ENCODE measurements around the gene GLE1. TPM values are rescaled to one million over a fixed set of nuclear protein-coding genes. Genes with fewer than 3 reads are reported as not detected.
A peak's percentile ranks its signal among the peaks of the same experiment; 100 is the strongest.

The GLE1 gene
- total and polyA plus RNA-seq, 2 donors (not counting 3 experiments of a cell fraction or from before 2014, with no cell fraction given), result 13.0 to 22.6 TPM

DNA sequence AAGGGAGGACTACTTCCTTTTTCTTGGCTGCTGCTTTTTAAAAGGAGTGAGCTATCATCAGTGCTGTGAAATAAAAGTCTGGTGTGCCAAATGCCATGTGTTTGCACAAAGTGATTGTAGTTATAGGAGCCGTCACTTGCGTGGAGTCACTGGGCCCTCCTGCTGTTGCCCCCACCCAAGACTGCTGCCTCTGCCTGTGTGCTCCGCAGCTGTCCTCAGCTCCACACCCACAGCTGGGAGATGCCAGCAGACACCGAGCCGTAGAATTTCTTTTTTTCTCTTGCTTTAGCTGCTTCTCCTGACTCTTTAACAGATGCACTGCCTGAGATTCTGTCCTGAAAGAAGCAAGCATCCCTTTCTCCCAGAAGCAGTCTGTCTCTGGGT lies 9.8 kb upstream of the GLE1 start:
- Histone ChIP-seq H3K4me3 (replicated peaks in 1 of 3; ENCODE audit: insufficient read depth in 1 of 3, low read depth in 1 of 3, low read length in 3 of 3) (no peak overlapping the region), H3K27ac (ENCODE audit: insufficient read depth, low read depth, low read length) (peak overlapping the region; percentile 29), H4K20me1 (replicated peaks; ENCODE audit: control insufficient read depth, extremely low read depth, insufficient read depth, low read length) (no peaks in the 10 kb centered on the region), H3K36me3 (ENCODE audit: control insufficient read depth in 2 of 2, extremely low read depth in 1 of 2, insufficient read depth in 2 of 2, low read length in 2 of 2) (peaks cover 3 to 22% of the 10 kb centered on the region in 2 experiments), H3K4me1 (ENCODE audit: control insufficient read depth, extremely low read depth, insufficient read depth, low read length) (peaks cover 26% of the 10 kb centered on the region), H3K9me3 (replicated peaks; ENCODE audit: control insufficient read depth, insufficient read depth, low read length) (no peaks in the 10 kb centered on the region), H2AFZ (ENCODE audit: low read depth, low read length) (no peak overlapping the region), H3K4me2 (ENCODE audit: insufficient read depth, low read length) (peak overlapping the region; percentile 30), H3K79me2 (ENCODE audit: control insufficient read depth, insufficient read depth, low read length) (no peaks in the 10 kb centered on the region), H3K9ac (replicated peaks; ENCODE audit: extremely low read depth, insufficient read depth, low read length) (peak overlapping the region; percentile 14), H3K27me3 (ENCODE audit: control insufficient read depth in 2 of 2, insufficient read depth in 2 of 2, low read length in 2 of 2) (no peaks in the 10 kb centered on the region), H3K9me1 (replicated peaks; ENCODE audit: control insufficient read depth, extremely low read depth, insufficient read depth, low read length) (no peaks in the 10 kb centered on the region)
- POLR2A ChIA-PET, result interaction anchor here (1.2 to 1.9 kb wide), 3 partner anchors 10 to 59 kb away, joined by 4 to 8 read pairs (median 6); partner anchors contain the start of gene SPTAN1
- dilution Hi-C loops (cut with MboI; ENCODE audit: extremely low pct_ligation_motif_present, low sequenced_read_pairs) (no loop called here), intact Hi-C loops (cut with micrococcal nuclease) (loop anchor here (1.0 to 2.0 kb wide), 4 partner anchors 10 to 64 kb away; partner anchors contain the start of genes GLE1 and ODF2)
- DNase-seq (ENCODE audit: low read depth, low spot score) (no peak), FAIRE-seq (no peak)
- BruUV-seq (replicated peaks), result no TSS peak
- TF ChIP-seq GATA2 (IDR thresholded peaks at IDR 0.05; ENCODE audit: insufficient read depth, insufficient read length, low read depth, low read length) (no peak), FOS (IDR thresholded peaks at IDR 0.05; ENCODE audit: borderline replicate concordance, insufficient read depth, low read length) (no peak), JUN (IDR thresholded peaks at IDR 0.05; ENCODE audit: borderline replicate concordance, insufficient read depth, insufficient read length, low read depth) (no peak)
- CTCF ChIA-PET, result interaction anchor here (0.8 to 2.7 kb wide), 7 partner anchors 10 to 133 kb away, joined by 3 to 19 read pairs (median 6); partner anchors contain the start of gene GLE1

DNA sequence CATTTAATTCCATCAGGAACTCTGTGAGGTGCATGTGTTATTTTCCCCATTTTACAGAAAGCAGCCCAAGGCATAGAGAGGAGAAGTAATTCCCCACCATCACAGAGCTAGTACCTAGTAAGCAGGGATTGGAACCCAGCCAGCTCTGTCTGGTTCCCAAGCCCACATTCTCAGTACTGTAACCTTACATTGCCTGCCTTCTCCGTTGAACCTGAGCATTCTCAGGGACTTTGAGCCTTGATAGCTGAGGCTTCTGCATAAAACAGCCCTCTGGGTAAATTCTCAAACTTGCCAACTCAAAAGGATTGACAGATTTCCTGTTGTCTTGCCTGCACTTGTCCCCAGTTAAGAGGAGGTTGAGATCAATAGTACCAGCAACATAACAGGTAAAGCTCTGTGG lies 9.2 kb upstream of the GLE1 start:
- Histone ChIP-seq H4K20me1 (replicated peaks; ENCODE audit: control insufficient read depth, extremely low read depth, insufficient read depth, low read length) (no peaks in the 10 kb centered on the region), H3K9me1 (replicated peaks; ENCODE audit: control insufficient read depth, extremely low read depth, insufficient read depth, low read length) (no peaks in the 10 kb centered on the region), H3K27me3 (ENCODE audit: control insufficient read depth in 2 of 2, insufficient read depth in 2 of 2, low read length in 2 of 2) (no peaks in the 10 kb centered on the region), H3K9me3 (replicated peaks; ENCODE audit: control insufficient read depth, insufficient read depth, low read length) (no peaks in the 10 kb centered on the region), H3K79me2 (ENCODE audit: control insufficient read depth, insufficient read depth, low read length) (no peaks in the 10 kb centered on the region), H3K4me1 (ENCODE audit: control insufficient read depth, extremely low read depth, insufficient read depth, low read length) (peaks cover 26% of the 10 kb centered on the region), H3K9ac (replicated peaks; ENCODE audit: extremely low read depth, insufficient read depth, low read length) (no peak overlapping the region), H3K36me3 (ENCODE audit: control insufficient read depth in 2 of 2, extremely low read depth in 1 of 2, insufficient read depth in 2 of 2, low read length in 2 of 2) (peaks cover 3 to 22% of the 10 kb centered on the region in 2 experiments), H3K4me3 (replicated peaks in 1 of 3; ENCODE audit: insufficient read depth in 1 of 3, low read depth in 1 of 3, low read length in 3 of 3) (no peak overlapping the region), H3K4me2 (ENCODE audit: insufficient read depth, low read length) (no peak overlapping the region), H2AFZ (ENCODE audit: low read depth, low read length) (no peak overlapping the region), H3K27ac (ENCODE audit: insufficient read depth, low read depth, low read length) (peak overlapping the region; percentile 29)
- intact Hi-C loops (cut with micrococcal nuclease), result loop anchor here (2.0 kb wide), 2 partner anchors 38 to 64 kb away; partner anchors contain the start of gene ODF2
- DNase-seq (ENCODE audit: low read depth, low spot score) (peak; percentile 37), FAIRE-seq (peak; percentile 8)
- TF ChIP-seq, protein P1, sequence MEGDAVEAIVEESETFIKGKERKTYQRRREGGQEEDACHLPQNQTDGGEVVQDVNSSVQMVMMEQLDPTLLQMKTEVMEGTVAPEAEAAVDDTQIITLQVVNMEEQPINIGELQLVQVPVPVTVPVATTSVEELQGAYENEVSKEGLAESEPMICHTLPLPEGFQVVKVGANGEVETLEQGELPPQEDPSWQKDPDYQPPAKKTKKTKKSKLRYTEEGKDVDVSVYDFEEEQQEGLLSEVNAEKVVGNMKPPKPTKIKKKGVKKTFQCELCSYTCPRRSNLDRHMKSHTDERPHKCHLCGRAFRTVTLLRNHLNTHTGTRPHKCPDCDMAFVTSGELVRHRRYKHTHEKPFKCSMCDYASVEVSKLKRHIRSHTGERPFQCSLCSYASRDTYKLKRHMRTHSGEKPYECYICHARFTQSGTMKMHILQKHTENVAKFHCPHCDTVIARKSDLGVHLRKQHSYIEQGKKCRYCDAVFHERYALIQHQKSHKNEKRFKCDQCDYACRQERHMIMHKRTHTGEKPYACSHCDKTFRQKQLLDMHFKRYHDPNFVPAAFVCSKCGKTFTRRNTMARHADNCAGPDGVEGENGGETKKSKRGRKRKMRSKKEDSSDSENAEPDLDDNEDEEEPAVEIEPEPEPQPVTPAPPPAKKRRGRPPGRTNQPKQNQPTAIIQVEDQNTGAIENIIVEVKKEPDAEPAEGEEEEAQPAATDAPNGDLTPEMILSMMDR (IDR thresholded peaks at IDR 0.05; ENCODE audit: extremely low read depth in 1 of 2, insufficient read depth in 1 of 2, low read depth in 1 of 2, low read length in 2 of 2), result no peak
- TF ChIP-seq JUN (IDR thresholded peaks at IDR 0.05; ENCODE audit: borderline replicate concordance, insufficient read depth, insufficient read length, low read depth) (no peak), GATA2 (IDR thresholded peaks at IDR 0.05; ENCODE audit: insufficient read depth, insufficient read length, low read depth, low read length) (no peak), MYC (IDR thresholded peaks at IDR 0.05; ENCODE audit: low read depth, low read length) (no peak), MAX (IDR thresholded peaks at IDR 0.05; ENCODE audit: insufficient read depth, insufficient read length) (no peak), FOS (IDR thresholded peaks at IDR 0.05; ENCODE audit: borderline replicate concordance, insufficient read depth, low read length) (no peak), EZH2 (IDR thresholded peaks at IDR 0.05; ENCODE audit: borderline replicate concordance, low read depth, low read length, severe bottlenecking) (no peak), POLR2A (IDR thresholded peaks at IDR 0.05; ENCODE audit: low read depth, low read length) (no peak), POLR2AphosphoS5 (IDR thresholded peaks at IDR 0.05; ENCODE audit: insufficient read depth, low read depth, low read length) (no peak)
- BruUV-seq (replicated peaks), result TSS peak; percentile 6
- dilution Hi-C loops (cut with MboI; ENCODE audit: extremely low pct_ligation_motif_present, low sequenced_read_pairs), result no loop called here
- POLR2A ChIA-PET, result interaction anchor here (1.4 to 1.9 kb wide), 2 partner anchors 11 to 57 kb away, joined by 4 to 8 read pairs; partner anchors contain the start of gene SPTAN1
- CTCF ChIA-PET, result interaction anchor here (1.0 to 2.7 kb wide), 6 partner anchors 9 to 133 kb away, joined by 3 to 19 read pairs (median 8); partner anchors contain the start of gene GLE1

Data from endothelial cell of umbilical vein (primary cell).